HS-5 (cell line): Measurements from ENCODE around the gene AKR1E2.
A peak's percentile ranks its signal among the peaks of the same experiment; 100 is the strongest.

Source experiments
- DNase-seq: peaks from one replicate; pipeline ENCODE4 v3.0.0-alpha.2; 2012; ENCODE audit warnings: low read depth

The AKR1E2 gene

DNA sequence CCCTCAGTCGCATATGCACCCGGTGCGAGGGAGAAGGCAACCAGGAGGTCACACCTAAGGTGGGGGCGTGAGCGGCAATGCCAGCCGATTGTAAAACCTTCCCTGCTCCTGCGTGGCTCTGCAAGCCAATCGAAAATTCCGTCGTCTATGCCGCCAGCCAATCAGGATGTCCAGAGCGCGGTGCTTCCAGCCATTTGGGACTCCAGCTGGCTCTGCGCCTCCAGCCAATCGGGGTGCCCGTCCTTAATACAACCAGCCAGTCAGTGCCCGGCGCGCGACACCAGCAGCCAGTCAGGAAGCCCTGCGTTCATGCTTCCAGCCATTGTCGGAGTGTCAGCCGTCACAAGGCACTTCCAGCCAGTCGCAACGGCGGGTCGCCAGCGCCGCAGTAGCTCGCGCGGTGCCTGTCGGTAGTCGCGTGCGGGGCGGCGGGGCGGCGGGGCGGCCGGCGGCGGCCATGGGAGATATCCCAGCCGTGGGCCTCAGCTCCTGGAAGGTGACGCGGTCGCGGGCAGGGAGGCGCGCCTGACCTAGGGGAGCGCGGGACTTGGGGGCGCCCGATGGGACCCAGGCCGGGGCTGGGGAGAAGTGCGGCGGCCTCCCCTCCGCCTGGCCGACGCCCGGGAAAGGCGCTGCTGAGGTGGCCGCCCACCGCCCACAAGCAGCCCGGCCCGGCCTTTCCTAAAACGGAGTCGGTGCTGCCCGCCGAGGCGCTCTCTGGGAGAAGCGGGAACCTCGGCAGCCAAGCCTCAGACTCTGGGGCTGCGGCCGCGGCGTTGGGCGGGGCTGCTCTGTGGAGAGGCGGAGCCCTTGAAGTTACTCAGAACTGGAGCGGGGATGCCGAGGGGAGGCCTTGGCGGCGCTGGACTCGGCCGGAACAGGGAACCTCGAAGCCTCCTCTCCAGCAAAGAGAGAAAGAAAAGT lies at the start of gene AKR1E2:
Gene AKR1E2 (plus strand): TSS at position 340 of the 924 bp plus-strand sequence. CDS start 118 bp downstream, at position 458.
- DNase-seq: peak; percentile 44

DNA sequence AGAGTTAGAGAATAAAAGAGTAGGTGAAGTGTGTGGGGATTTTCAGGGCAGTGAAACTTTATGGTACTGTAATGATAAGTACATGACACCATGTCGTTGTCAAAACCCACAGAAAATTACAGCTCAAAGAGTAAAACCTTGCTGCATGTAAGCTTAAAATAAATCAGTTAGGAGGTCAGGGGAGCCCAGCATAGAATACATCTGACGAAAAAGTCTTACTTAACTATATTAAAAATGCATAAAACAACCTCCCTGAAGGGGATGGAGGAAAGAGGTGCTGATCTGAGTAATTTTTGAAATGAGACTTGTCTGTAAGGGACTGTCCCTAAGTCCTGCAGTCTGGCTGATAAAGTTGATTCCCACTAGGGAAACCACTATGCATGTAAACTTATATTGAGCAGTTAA lies 49.8 kb upstream of the AKR1E2 start:
- no peak for DNase-seq

GRCh38 chr10:4778761-4779160 lies 47.2 kb upstream of the AKR1E2 start:
- DNase-seq: no peak

GRCh38 chr10:4780091-4780490 lies 45.9 kb upstream of the AKR1E2 start:
- DNase-seq: no peak

DNA sequence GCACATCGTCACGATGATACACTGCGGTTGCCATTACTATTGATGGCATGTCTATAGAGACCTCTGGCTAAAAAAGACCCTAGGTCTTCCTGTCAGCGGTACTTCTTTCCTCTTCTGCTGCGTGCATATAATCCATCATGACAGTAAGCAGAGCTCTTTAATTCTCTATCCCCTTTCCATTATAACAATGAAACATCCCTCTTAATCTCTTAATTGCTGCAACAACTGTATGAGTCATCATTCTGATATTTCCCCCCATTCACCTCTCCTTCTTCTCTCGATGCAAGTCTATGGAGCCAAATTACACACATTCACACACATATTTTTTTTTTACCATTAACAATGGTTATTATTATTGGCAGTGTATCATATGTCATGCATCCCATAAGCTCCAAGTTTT lies 45.2 kb upstream of the AKR1E2 start:
- no peak for DNase-seq

GRCh38 chr10:4781955-4782354 lies 44.1 kb upstream of the AKR1E2 start:
- DNase-seq: no peak

DNA sequence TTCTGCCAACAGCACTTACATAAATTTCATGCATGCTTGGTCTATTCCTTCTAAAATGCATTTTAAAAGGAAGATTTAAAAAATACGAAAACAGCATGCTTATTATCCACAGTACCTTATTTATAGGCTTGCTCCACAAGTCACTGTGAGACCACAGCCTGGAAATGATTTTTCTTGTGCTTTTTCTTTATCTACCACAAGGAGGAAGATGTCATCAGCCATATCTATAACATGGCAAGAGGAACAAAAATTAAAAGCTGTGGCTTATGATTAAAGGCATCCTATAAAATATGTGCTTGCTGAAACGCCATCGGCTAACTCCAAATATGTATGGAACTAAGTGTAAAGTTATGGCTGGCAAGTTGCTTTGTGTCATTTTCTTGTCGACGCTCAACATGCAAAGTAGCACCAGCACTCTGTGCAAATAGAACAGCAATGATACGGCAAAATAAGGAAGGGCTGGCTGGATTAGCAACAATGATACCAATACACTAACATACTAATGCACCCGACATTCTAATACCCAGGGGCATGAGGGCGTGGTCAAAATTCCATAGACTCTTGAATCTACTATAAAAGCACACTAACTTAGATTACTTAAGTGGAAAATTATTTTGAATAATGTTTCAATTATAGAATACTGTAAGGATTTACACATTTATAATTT lies 41.2 kb upstream of the AKR1E2 start:
- no peak for DNase-seq

DNA sequence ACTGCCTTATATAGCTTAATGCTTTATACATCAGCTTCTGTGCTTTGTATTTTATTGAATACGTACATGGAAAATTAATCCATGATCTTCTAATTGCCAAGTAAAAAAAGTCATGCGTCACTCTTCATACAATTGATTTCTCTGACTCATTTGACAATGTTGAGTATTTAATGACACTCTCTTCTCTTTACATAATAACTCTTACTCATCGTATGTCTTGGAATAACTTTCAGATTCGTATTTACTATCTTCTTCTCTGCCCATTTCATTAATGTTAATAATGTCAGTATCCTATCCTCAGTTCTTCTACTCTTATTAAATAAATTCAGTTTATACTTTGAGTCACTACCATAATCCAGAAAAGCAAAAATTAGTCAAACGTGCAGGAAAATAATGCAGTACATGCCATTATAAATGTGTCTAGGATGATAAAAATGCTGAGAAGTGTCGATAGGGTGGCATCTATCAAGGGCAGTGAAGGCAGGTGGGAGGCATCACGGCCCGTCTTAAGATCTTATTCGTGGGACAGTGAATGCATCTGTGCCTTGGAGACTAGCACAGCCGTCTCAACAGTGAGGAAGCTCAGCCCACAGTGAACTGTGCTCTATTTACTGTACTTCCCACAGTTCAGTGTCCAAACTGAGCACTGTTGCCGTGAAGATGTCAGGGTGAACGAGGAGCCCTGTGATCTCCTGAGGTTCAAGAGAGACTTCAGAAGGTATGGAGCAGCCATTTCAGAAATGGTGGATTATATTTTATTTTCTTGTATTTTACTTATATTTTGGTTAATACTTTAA lies 39.8 kb upstream of the AKR1E2 start:
- DNase-seq: no peak

DNA sequence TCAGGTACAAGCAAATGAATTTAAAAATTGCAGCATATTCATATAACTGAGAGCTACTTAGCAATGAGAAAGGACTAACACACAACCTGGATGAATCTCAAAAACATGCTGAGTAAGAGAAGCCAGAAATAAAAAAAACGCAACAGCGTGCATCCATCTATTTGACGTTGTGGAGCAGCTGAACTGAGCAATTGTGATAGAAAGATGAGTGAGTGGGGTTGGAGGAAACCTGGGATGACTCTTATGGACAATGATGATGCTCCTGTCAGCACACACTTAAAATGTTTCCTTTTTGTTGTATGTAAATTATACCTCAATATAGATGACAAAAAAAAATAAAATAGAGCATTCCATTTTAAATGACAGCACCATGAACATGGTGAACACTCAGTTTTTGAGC lies 36.0 kb upstream of the AKR1E2 start:
- no peak for DNase-seq

GRCh38 chr10:4790922-4791321 lies 35.1 kb upstream of the AKR1E2 start:
- DNase-seq: no peak

DNA sequence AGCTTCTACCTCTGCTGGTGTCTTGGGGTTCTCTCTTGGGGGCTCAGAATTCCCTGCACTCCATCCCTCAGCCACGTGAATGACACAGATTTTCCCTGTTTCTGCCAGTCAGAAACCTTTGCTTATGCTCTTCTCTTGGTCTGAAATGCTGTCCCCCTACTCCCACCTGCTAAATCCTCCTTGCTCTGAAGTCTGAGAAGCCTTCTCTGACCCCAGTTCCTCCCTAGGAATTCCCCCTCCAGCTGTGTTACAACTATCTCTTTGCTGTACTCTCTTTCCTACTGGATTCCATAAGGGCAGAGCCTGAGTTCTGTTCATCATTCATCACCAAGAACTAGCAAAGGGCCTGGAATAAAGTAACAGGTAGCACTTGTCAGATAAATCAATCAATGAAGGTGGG lies 33.6 kb upstream of the AKR1E2 start:
- DNase-seq: no peak

- no peak for DNase-seq
Observed at GRCh38 chr10:4801405-4801804, 24.6 kb upstream of the AKR1E2 start.

- no peak for DNase-seq
Observed at GRCh38 chr10:4802711-4803487, 23.1 kb upstream of the AKR1E2 start.

GRCh38 chr10:4803822-4804221 lies 22.2 kb upstream of the AKR1E2 start:
- DNase-seq: no peak

- no peak for DNase-seq
Observed at GRCh38 chr10:4804465-4804864, 21.5 kb upstream of the AKR1E2 start.

DNA sequence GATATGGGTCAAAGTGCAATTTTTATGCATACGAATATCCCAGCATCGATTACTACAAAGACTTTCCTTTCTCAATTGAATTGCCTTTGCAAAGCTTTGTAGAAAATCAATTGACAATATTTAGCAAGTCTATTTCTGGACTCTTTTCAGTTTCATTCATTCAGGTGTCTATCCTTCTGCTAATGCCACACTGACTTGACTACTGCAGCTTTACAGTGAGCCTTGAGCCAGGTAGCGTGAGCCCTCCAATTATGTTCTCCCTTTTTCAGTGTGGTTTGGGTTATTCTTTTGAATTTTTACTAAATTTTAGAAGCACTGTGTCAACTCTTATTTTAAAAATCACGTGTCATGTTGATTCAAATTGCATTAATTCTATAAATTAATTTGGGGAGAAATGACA lies 19.5 kb upstream of the AKR1E2 start:
- DNase-seq: no peak

DNA sequence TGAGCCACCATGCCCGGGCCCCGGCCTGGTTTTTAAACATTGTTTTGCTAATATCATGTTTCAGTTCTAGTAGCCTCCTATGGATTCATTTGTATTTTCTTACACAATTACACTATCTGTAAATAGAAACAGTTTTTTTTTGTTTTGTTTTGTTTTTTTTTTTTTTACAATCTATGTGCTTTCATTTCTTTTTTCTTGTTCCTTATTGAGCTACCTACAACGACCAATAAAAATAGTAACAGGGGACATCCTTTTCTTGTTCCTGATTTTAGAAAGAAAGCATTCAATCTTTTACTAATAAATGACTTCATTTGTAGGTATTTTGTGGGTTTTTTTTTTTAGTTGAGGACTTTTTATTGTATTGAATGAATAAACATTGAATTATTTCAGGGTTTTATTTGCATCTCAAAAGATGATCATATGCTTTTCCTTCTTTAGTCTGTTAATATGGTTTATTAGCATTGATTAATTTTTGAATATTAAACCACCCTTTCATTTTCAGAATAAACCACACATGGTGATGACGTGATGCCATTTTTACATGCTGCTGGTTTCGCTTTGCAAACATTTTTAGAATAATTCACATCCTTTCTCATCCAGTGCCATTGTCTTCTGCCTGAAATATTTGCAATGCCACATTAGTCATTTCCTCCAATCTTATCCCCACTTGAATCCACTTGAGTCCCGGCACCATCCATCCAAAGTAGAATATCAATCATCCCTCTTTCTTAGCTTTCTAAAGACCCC lies 18.1 kb upstream of the AKR1E2 start:
- peak; percentile 79 for DNase-seq

DNA sequence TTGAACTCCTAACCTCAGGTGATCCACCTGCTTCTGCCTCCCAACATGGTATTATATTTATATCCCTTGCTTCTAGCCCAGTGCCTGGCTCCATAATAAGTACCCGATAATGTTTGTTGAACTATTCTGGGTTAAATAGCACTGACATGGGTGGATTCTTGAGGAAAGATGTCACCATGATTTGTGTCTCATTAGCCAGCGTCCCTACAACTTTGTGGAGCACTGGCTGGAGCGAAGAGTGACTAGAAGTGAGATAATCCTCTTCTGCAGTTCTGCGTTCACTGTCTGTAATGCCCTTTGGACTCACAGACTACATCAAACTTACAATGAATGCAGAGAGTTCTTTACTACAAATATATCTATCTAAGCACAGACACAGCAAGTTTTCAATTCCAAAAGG lies 16.9 kb upstream of the AKR1E2 start:
- DNase-seq: no peak

- DNase-seq: no peak
Observed at GRCh38 chr10:4810092-4810491, 15.9 kb upstream of the AKR1E2 start.

- DNase-seq: no peak
Observed at GRCh38 chr10:4812046-4812445, 14.0 kb upstream of the AKR1E2 start.

GRCh38 chr10:4813023-4813422 lies 13.0 kb upstream of the AKR1E2 start:
- peak; percentile 74 for DNase-seq
